Measurements from ENCODE around the gene EP300. TPM values are rescaled to one million over a fixed set of nuclear protein-coding genes. Genes with fewer than 3 reads are reported as not detected.
A peak's percentile ranks its signal among the peaks of the same experiment; 100 is the strongest.
"Not testable (repeated sequence)": the region's sequence is repeated elsewhere in the genome, so short reads cannot be mapped to it uniquely, and the experiment has no call there.

EP300 gene
- 32.9 and 41.0 TPM in 2 replicates for total RNA-seq
- 9.1 and 10.1 TPM in 2 replicates for polyA plus RNA-seq
- polyA plus RNA-seq (2012), result 19.4 and 22.7 TPM in 2 replicates
- 130 and 195 TPM in 2 replicates for polyA minus RNA-seq (ENCODE audit: low replicate concordance)

DNA sequence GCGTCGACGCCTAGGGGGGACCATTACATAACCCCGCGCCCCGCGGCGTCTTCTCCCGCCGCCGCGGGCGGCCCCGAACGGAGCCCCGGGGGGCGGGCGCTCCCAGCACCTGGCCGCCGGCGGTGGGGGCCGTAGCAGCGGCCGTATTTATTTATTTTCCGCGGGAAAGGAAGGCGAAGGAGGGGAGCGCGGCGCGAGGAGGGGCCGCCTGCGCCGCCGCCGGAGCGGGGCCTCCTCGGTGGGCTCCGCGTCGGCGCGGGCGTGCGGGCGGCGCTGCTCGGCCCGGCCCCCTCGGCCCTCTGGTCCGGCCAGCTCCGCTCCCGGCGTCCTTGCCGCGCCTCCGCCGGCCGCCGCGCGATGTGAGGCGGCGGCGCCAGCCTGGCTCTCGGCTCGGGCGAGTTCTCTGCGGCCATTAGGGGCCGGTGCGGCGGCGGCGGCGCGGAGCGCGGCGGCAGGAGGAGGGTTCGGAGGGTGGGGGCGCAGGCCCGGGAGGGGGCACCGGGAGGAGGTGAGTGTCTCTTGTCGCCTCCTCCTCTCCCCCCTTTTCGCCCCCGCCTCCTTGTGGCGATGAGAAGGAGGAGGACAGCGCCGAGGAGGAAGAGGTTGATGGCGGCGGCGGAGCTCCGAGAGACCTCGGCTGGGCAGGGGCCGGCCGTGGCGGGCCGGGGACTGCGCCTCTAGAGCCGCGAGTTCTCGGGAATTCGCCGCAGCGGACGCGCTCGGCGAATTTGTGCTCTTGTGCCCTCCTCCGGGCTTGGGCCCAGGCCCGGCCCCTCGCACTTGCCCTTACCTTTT lies at the start of gene EP300:
Gene EP300, plus strand, starts transcription at position 570 of the 795 bp plus-strand sequence. CDS start 413 bp downstream, outside the sequence.
- Histone ChIP-seq H3K4me2 (ENCODE audit: extremely low read depth, insufficient read depth, low read length) (peak within 1 kb of the TSS; percentile 91), H3K27me3 (ENCODE audit: control insufficient read depth, insufficient read depth, low read length) (no peaks in the 10 kb centered on the region), H3K79me2 (ENCODE audit: control insufficient read depth, insufficient read depth, low read length) (peaks cover 49% of the 10 kb centered on the region), H3K4me1 (ENCODE audit: control insufficient read depth, extremely low read depth, insufficient read depth, low read length) (peaks cover 4% of the 10 kb centered on the region), H3K4me3 (replicated peaks in 1 of 4; ENCODE audit: control extremely low read depth in 1 of 4, insufficient read depth in 1 of 4, low read depth in 3 of 4, low read length in 4 of 4) (peak within 1 kb of the TSS; percentile 73 to 99 (median 87)), H3K9me3 (ENCODE audit: control insufficient read depth, insufficient read depth, low read depth, low read length) (no peaks in the 10 kb centered on the region), H4K20me1 (ENCODE audit: control insufficient read depth, extremely low read depth, insufficient read depth, low read length) (peaks cover 8% of the 10 kb centered on the region), H2AFZ (ENCODE audit: low read length) (peak within 1 kb of the TSS; percentile 65), H3K36me3 (ENCODE audit: control insufficient read depth, insufficient read depth, low read length) (no peaks in the 10 kb centered on the region), H3K27ac (ENCODE audit: insufficient read depth, low read length) (peak within 1 kb of the TSS; percentile 98), H3K9ac (ENCODE audit: insufficient read depth, low read length) (peak within 1 kb of the TSS; percentile 99)
- DNase-seq (ENCODE audit: low read depth in 2 of 2), result peak; percentile 74
- TF ChIP-seq, protein P1, sequence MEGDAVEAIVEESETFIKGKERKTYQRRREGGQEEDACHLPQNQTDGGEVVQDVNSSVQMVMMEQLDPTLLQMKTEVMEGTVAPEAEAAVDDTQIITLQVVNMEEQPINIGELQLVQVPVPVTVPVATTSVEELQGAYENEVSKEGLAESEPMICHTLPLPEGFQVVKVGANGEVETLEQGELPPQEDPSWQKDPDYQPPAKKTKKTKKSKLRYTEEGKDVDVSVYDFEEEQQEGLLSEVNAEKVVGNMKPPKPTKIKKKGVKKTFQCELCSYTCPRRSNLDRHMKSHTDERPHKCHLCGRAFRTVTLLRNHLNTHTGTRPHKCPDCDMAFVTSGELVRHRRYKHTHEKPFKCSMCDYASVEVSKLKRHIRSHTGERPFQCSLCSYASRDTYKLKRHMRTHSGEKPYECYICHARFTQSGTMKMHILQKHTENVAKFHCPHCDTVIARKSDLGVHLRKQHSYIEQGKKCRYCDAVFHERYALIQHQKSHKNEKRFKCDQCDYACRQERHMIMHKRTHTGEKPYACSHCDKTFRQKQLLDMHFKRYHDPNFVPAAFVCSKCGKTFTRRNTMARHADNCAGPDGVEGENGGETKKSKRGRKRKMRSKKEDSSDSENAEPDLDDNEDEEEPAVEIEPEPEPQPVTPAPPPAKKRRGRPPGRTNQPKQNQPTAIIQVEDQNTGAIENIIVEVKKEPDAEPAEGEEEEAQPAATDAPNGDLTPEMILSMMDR (conservative IDR thresholded peaks at IDR 0.05 in 1 of 2, IDR thresholded peaks at IDR 0.05 in 1 of 2; ENCODE audit: low read depth in 1 of 2, low read length in 2 of 2), result peak; percentile 8 to 14
- no peak for TF ChIP-seq EZH2 (IDR thresholded peaks at IDR 0.05; ENCODE audit: low read length, missing control alignments)

DNA sequence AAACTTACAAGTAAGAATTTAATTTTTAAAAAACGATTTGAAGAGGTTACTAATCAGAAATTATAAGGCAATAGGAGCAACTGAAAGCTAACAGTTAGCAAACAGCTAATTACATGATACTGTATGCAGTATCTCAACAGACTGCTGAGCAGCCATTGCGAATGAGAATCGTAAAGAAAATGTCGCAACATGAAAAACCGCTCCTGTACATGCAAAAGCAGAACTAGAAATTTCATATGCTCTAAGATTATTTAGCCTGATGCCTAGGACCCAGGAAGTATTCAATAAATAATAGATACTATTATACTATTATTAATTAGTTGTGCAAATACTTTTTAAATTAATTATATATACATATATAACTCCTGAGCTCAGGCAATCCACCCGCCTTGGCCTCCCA lies 48.7 kb upstream of the EP300 start:
- H3K36me3 ChIP-seq (ENCODE audit: control insufficient read depth, insufficient read depth, low read length), result no peaks in the 10 kb centered on the region
- H3K27ac ChIP-seq (ENCODE audit: insufficient read depth, low read length), result no peak overlapping the region
- no peaks in the 10 kb centered on the region for H3K79me2 ChIP-seq (ENCODE audit: control insufficient read depth, insufficient read depth, low read length)
- no peak overlapping the region for H3K4me3 ChIP-seq (replicated peaks in 1 of 4; ENCODE audit: control extremely low read depth in 1 of 4, insufficient read depth in 1 of 4, low read depth in 3 of 4, low read length in 4 of 4)
- H2AFZ ChIP-seq (ENCODE audit: low read length), result no peak overlapping the region
- H3K4me2 ChIP-seq (ENCODE audit: extremely low read depth, insufficient read depth, low read length), result no peak overlapping the region
- H3K27me3 ChIP-seq (ENCODE audit: control insufficient read depth, insufficient read depth, low read length), result peaks cover under 1% of the 10 kb centered on the region
- no peak for TF ChIP-seq EZH2 (IDR thresholded peaks at IDR 0.05; ENCODE audit: low read length, missing control alignments)
- TF ChIP-seq, protein P1 (conservative IDR thresholded peaks at IDR 0.05 in 1 of 2, IDR thresholded peaks at IDR 0.05 in 1 of 2; ENCODE audit: low read depth in 1 of 2, low read length in 2 of 2), result no peak
- H3K9me3 ChIP-seq (ENCODE audit: control insufficient read depth, insufficient read depth, low read depth, low read length), result no peaks in the 10 kb centered on the region
- no peak for DNase-seq (ENCODE audit: low read depth in 2 of 2)
- H4K20me1 ChIP-seq (ENCODE audit: control insufficient read depth, extremely low read depth, insufficient read depth, low read length), result no peaks in the 10 kb centered on the region
- no peak overlapping the region for H3K9ac ChIP-seq (ENCODE audit: insufficient read depth, low read length)
- H3K4me1 ChIP-seq (ENCODE audit: control insufficient read depth, extremely low read depth, insufficient read depth, low read length), result peaks cover 4% of the 10 kb centered on the region

DNA sequence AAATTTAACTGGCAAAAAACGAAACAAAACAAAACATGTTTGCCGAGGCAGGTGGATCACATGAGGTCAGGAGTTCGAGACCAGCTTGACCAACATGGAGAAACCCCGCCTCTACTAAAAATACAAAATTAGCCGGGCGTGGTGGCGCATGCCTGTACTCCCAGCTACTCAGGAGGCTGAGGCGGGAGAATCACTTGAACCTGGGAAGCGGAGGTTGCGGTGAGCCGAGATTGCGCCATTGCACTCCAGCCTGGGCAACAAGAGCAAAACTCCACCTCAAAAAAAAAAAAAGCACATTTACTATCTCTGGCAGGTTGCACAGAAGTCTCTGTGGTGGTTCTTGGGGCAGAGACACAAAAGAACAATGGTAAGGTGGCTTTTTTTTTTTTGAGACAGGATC lies 46.8 kb upstream of the EP300 start:
- H3K4me1 ChIP-seq (ENCODE audit: control insufficient read depth, extremely low read depth, insufficient read depth, low read length); H2AFZ ChIP-seq (ENCODE audit: low read length); H3K4me2 ChIP-seq (ENCODE audit: extremely low read depth, insufficient read depth, low read length); H3K36me3 ChIP-seq (ENCODE audit: control insufficient read depth, insufficient read depth, low read length); DNase-seq (ENCODE audit: low read depth in 2 of 2); H3K9me3 ChIP-seq (ENCODE audit: control insufficient read depth, insufficient read depth, low read depth, low read length); H3K4me3 ChIP-seq (replicated peaks in 1 of 4; ENCODE audit: control extremely low read depth in 1 of 4, insufficient read depth in 1 of 4, low read depth in 3 of 4, low read length in 4 of 4); H3K79me2 ChIP-seq (ENCODE audit: control insufficient read depth, insufficient read depth, low read length); H4K20me1 ChIP-seq (ENCODE audit: control insufficient read depth, extremely low read depth, insufficient read depth, low read length); H3K27me3 ChIP-seq (ENCODE audit: control insufficient read depth, insufficient read depth, low read length); H3K9ac ChIP-seq (ENCODE audit: insufficient read depth, low read length); H3K27ac ChIP-seq (ENCODE audit: insufficient read depth, low read length): not testable (repeated sequence)

All from fibroblast of lung (primary cell).